Activated CD4-positive, alpha-beta T cell treated with anti-CD3 and anti-CD28 coated beads, Interleukin-2, amount 10 ng/mL, durations not matched to agents 24 days and 14 days (primary cell): Measurements from ENCODE around the gene PSENEN. TPM values are rescaled to one million over a fixed set of nuclear protein-coding genes. Genes with fewer than 3 reads are reported as not detected.
"Not testable (repeated sequence)": the region's sequence is repeated elsewhere in the genome, so short reads cannot be mapped to it uniquely, and the experiment has no call there.

Experiments used
- DNase-seq: peaks from one replicate; pipeline ENCODE4 v3.0.0; 2022
- H3K27ac Mint-ChIP-seq: one replicate; pipeline ENCODE4 v1.8.0; 2022; ENCODE audit warnings: mild to moderate bottlenecking, mixed read lengths
- H3K27me3 Mint-ChIP-seq: one replicate; pipeline ENCODE4 v1.8.0; 2022; ENCODE audit warnings: mixed read lengths
- H3K36me3 Mint-ChIP-seq: one replicate; pipeline ENCODE4 v1.8.0; 2022; ENCODE audit warnings: low read depth, mild to moderate bottlenecking, mixed read lengths
- H3K4me1 Mint-ChIP-seq: one replicate; pipeline ENCODE4 v1.8.0; 2021; ENCODE audit warnings: mixed read lengths
- H3K4me3 Mint-ChIP-seq: one replicate; pipeline ENCODE4 v1.8.0; 2022; ENCODE audit warnings: mild to moderate bottlenecking, moderate library complexity, mixed read lengths
- H3K9me3 Mint-ChIP-seq: one replicate; pipeline ENCODE4 v1.8.0; 2021; ENCODE audit warnings: mixed read lengths
- intact Hi-C: fragments of 100-400 bp; cut with micrococcal nuclease; formaldehyde crosslinking; loops from one replicate; pipeline ENCODE4 v1.15.1; 2023
- total RNA-seq: library from RNA; stranded (reverse); gene quantifications from 2 replicates; pipeline ENCODE4 v1.2.3, GENCODE V29; 2022

Gene PSENEN
- total RNA-seq, 1 donor from 2014 or later = 46.7 TPM

- DNase-seq = no peak
- Mint-ChIP-seq H3K4me3 (no peak overlapping the region), H3K4me1 (peaks cover 17% of the 10 kb centered on the region), H3K36me3 (peaks cover 66% of the 10 kb centered on the region), H3K9me3 (no peaks in the 10 kb centered on the region), H3K27ac (no peak overlapping the region), H3K27me3 (no peaks in the 10 kb centered on the region)
- intact Hi-C loops = no loop called here
These were observed 22.6 kb upstream of the PSENEN start for GRCh38 chr19:35722897-35723296.

DNA sequence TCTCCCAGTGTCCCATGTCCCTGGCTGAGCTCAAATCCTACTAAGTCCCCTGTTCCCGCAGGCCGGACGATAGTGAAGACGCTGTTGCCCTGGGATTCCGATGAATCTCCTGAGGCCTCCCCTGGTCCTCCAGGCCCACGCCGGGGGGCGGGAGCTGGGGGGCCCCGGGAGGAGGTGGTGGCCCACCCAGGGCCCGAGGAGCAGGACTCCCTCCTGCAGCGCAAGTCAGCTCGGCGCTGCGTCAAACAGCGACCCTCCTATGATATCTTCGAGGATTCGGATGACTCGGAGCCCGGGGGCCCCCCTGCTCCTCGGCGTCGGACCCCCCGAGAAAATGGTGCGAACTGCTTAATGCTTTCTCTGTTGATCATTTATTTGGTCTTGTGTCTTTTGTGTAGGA, 21.8 kb upstream of the PSENEN start:
- intact Hi-C loops = no loop called here
- no peaks in the 10 kb centered on the region for H3K27me3 Mint-ChIP-seq
- peaks cover 16% of the 10 kb centered on the region for H3K4me1 Mint-ChIP-seq
- no peak overlapping the region for H3K4me3 Mint-ChIP-seq
- H3K36me3 Mint-ChIP-seq = peaks cover 73% of the 10 kb centered on the region
- H3K9me3 Mint-ChIP-seq = no peaks in the 10 kb centered on the region
- no peak for DNase-seq
- H3K27ac Mint-ChIP-seq = no peak overlapping the region

DNA sequence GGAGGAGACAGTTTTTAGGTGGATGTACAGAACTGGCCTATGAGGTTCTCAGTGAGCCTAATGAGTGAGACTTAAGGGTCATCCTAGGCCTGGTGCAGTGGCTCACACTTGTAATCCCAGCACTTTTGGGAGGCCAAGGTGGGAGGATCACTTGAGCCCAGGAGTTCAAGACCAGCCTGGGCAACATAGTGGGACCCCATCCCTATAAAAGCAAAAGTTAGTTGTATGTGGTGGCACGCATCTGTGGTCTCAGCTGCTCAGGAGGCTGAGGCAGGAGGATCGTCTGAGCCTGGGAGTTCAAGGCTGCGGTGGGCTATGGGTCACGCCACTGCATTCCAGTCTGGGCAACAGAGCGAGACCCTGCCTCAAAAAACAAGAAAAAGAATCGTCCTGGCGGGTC, 21.3 kb upstream of the PSENEN start:
- DNase-seq, H3K27ac Mint-ChIP-seq, H3K4me3 Mint-ChIP-seq, intact Hi-C loops, H3K9me3 Mint-ChIP-seq, H3K27me3 Mint-ChIP-seq: not testable (repeated sequence)
- Mint-ChIP-seq H3K36me3 (peaks cover 75% of the 10 kb centered on the region), H3K4me1 (peaks cover 13% of the 10 kb centered on the region)

GRCh38 chr19:35724560-35724959, 20.9 kb upstream of the PSENEN start:
- no peaks in the 10 kb centered on the region for H3K9me3 Mint-ChIP-seq
- peaks cover 76% of the 10 kb centered on the region for H3K36me3 Mint-ChIP-seq
- intact Hi-C loops = no loop called here

GRCh38 chr19:35725216-35725861, 20.1 kb upstream of the PSENEN start:
- Mint-ChIP-seq H3K27me3 (no peaks in the 10 kb centered on the region), H3K4me3 (no peak overlapping the region), H3K27ac (no peak overlapping the region), H3K9me3 (no peaks in the 10 kb centered on the region), H3K36me3 (peaks cover 79% of the 10 kb centered on the region), H3K4me1 (peaks cover 5% of the 10 kb centered on the region)
- intact Hi-C loops = no loop called here
- no peak for DNase-seq

More at GRCh38 chr19:35724560-35724959, 20.9 kb upstream of the PSENEN start:
- Mint-ChIP-seq H3K4me3 (no peak overlapping the region), H3K27me3 (no peaks in the 10 kb centered on the region), H3K27ac (no peak overlapping the region), H3K4me1 (peaks cover 8% of the 10 kb centered on the region)
- DNase-seq = no peak

GRCh38 chr19:35727053-35727955, 18.1 kb upstream of the PSENEN start:
- intact Hi-C loops = no loop called here
- H3K27me3 Mint-ChIP-seq = no peaks in the 10 kb centered on the region
- no peak overlapping the region for H3K27ac Mint-ChIP-seq
- peaks cover 79% of the 10 kb centered on the region for H3K36me3 Mint-ChIP-seq
- DNase-seq = no peak
- no peak overlapping the region for H3K4me3 Mint-ChIP-seq
- H3K9me3 Mint-ChIP-seq = no peaks in the 10 kb centered on the region
- peaks cover 3% of the 10 kb centered on the region for H3K4me1 Mint-ChIP-seq

- H3K4me3 Mint-ChIP-seq = no peak overlapping the region
- H3K4me1 Mint-ChIP-seq = peaks cover 3% of the 10 kb centered on the region
- H3K36me3 Mint-ChIP-seq = peaks cover 75% of the 10 kb centered on the region
- no peak for DNase-seq
- intact Hi-C loops = no loop called here
- H3K9me3 Mint-ChIP-seq = no peaks in the 10 kb centered on the region
- no peak overlapping the region for H3K27ac Mint-ChIP-seq
- no peaks in the 10 kb centered on the region for H3K27me3 Mint-ChIP-seq
These were observed 17.3 kb upstream of the PSENEN start for GRCh38 chr19:35727956-35728706.

DNA sequence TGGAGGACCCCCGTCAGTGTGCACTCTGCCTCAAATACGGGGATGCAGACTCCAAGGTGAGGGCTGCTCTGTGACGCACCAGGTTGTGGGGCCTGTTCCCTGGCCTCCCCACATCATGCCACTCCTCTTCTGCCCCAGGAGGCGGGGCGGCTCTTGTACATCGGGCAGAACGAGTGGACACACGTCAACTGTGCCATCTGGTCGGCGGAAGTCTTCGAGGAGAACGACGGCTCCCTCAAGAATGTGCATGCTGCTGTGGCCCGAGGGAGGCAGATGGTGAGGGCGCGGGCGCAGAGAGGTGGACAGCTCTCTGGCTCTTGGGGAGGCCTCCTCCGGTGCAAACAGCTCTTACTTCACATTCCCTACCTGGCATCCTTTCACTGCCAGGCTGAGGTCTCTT, 16.4 kb upstream of the PSENEN start:
- intact Hi-C loops = no loop called here
- H3K4me3 Mint-ChIP-seq = no peak overlapping the region
- no peak for DNase-seq
- peaks cover 74% of the 10 kb centered on the region for H3K36me3 Mint-ChIP-seq
- H3K27me3 Mint-ChIP-seq = no peaks in the 10 kb centered on the region
- no peaks in the 10 kb centered on the region for H3K9me3 Mint-ChIP-seq
- H3K4me1 Mint-ChIP-seq = peaks cover 5% of the 10 kb centered on the region
- H3K27ac Mint-ChIP-seq = no peak overlapping the region

GRCh38 chr19:35729763-35730162, 15.7 kb upstream of the PSENEN start:
- H3K4me1 Mint-ChIP-seq = peaks cover 11% of the 10 kb centered on the region
- intact Hi-C loops = no loop called here
- no peak for DNase-seq
- H3K27me3 Mint-ChIP-seq = no peaks in the 10 kb centered on the region
- no peaks in the 10 kb centered on the region for H3K9me3 Mint-ChIP-seq
- H3K27ac Mint-ChIP-seq = no peak overlapping the region
- no peak overlapping the region for H3K4me3 Mint-ChIP-seq
- peaks cover 74% of the 10 kb centered on the region for H3K36me3 Mint-ChIP-seq

DNA sequence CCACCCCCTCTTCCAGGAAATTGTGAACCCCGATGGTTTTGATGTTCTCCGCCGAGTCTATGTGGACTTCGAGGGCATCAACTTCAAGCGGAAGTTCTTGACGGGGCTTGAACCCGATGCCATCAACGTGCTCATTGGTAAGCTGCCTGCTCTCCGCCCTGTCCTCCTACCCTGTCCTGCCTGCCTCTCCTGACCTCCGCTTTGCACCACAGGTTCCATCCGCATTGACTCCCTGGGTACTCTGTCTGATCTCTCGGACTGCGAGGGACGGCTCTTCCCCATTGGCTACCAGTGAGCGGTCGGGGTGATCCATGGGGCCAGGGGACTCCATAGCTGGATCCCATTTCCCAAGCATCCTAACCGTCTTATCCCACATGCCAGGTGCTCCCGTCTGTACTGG, 15.1 kb upstream of the PSENEN start:
- no peak for DNase-seq
- Mint-ChIP-seq H3K4me3 (no peak overlapping the region), H3K27me3 (no peaks in the 10 kb centered on the region), H3K4me1 (peaks cover 12% of the 10 kb centered on the region), H3K36me3 (peaks cover 73% of the 10 kb centered on the region), H3K9me3 (no peaks in the 10 kb centered on the region), H3K27ac (no peak overlapping the region)
- intact Hi-C loops = no loop called here

DNA sequence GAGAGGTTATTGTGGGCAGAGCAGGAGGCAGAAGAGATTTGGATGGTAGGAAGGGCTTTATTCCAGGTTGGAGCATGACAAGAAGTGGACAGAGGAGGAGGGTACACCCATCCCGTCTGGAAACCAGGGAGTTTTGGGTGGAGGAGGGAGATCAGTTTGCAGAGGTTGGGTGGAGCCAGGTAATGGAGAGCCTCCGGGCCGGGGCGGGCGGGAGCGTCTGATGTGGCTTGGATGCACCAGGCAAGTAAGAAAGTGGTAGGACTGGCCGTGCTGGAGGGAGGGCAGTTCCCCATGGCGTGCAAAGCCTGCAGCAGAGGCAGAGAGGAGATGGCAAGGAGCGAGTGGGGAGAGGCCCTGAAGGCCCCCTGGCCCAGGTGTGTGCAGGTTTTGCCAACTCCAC, 14.1 kb upstream of the PSENEN start:
- H3K9me3 Mint-ChIP-seq = no peaks in the 10 kb centered on the region
- intact Hi-C loops = no loop called here
- peaks cover 72% of the 10 kb centered on the region for H3K36me3 Mint-ChIP-seq
- H3K4me1 Mint-ChIP-seq = peaks cover 17% of the 10 kb centered on the region
- no peak overlapping the region for H3K4me3 Mint-ChIP-seq
- DNase-seq = no peak
- no peak overlapping the region for H3K27ac Mint-ChIP-seq
- H3K27me3 Mint-ChIP-seq = no peaks in the 10 kb centered on the region

- no peak for DNase-seq
- Mint-ChIP-seq H3K9me3 (no peaks in the 10 kb centered on the region), H3K27me3 (no peaks in the 10 kb centered on the region), H3K36me3 (peaks cover 74% of the 10 kb centered on the region), H3K27ac (no peak overlapping the region), H3K4me3 (no peak overlapping the region), H3K4me1 (peaks cover 20% of the 10 kb centered on the region)
- intact Hi-C loops = no loop called here
These were observed 13.6 kb upstream of the PSENEN start for GRCh38 chr19:35731779-35732405.

DNA sequence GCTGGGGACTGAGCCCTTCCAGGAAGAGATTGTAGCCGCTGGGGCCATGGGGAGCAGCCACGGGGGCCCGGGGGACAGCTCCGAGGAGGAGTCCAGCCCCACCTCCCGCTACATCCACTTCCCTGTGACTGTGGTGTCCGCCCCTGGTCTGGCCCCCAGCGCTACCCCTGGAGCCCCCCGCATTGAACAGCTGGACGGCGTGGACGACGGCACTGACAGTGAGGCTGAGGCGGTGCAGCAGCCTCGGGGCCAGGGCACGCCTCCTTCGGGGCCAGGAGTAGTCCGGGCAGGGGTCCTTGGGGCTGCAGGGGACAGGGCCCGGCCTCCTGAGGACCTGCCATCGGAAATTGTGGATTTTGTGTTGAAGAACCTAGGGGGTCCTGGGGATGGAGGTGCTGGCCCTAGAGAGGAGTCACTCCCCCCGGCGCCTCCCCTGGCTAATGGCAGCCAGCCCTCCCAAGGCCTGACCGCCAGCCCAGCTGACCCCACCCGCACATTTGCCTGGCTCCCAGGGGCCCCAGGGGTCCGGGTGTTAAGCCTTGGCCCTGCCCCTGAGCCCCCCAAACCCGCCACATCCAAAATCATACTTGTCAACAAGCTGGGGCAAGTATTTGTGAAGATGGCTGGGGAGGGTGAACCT, 12.8 kb upstream of the PSENEN start:
- H3K4me1 Mint-ChIP-seq = peaks cover 24% of the 10 kb centered on the region
- no peak overlapping the region for H3K4me3 Mint-ChIP-seq
- H3K27me3 Mint-ChIP-seq = no peaks in the 10 kb centered on the region
- no peak for DNase-seq
- H3K36me3 Mint-ChIP-seq = peaks cover 76% of the 10 kb centered on the region
- intact Hi-C loops = no loop called here
- H3K9me3 Mint-ChIP-seq = no peaks in the 10 kb centered on the region
- no peak overlapping the region for H3K27ac Mint-ChIP-seq
